HG03095 (cell line): ENCODE results near the gene ITPRID2.

Experiments
- ATAC-seq: cut with Tn5 transposase; IDR thresholded peaks from one replicate; pipeline ENCODE4 v1.9.1; 2021; ENCODE audit warnings: moderate library complexity; ENCODE audit not compliant: unreplicated experiment

The ITPRID2 gene

GRCh38 chr2:181879295-181879694, 12.2 kb upstream of the ITPRID2 start:
- ATAC-seq, result no peak

- ATAC-seq, result no peak
Measured at GRCh38 chr2:181882246-181883020, 9.1 kb upstream of the ITPRID2 start.

GRCh38 chr2:181884601-181885000, 6.9 kb upstream of the ITPRID2 start:
- no peak for ATAC-seq

GRCh38 chr2:181885096-181885495, 6.4 kb upstream of the ITPRID2 start:
- no peak for ATAC-seq

- no peak for ATAC-seq
Measured at GRCh38 chr2:181886192-181886591, 5.3 kb upstream of the ITPRID2 start.

- ATAC-seq, result no peak
Measured at GRCh38 chr2:181887045-181887444, 4.5 kb upstream of the ITPRID2 start.

GRCh38 chr2:181889776-181890175, 1.8 kb upstream of the ITPRID2 start:
- no peak for ATAC-seq

- no peak for ATAC-seq
Measured at GRCh38 chr2:181890271-181890670, 1.3 kb upstream of the ITPRID2 start.

GRCh38 chr2:181891966-181892798, 652 bp downstream of the ITPRID2 start:
- ATAC-seq, result peak; percentile 44

GRCh38 chr2:181892799-181893435, 1.4 kb downstream of the ITPRID2 start:
- no peak for ATAC-seq

GRCh38 chr2:181894381-181894780, 2.9 kb downstream of the ITPRID2 start:
- ATAC-seq, result no peak

- ATAC-seq, result no peak
Measured at GRCh38 chr2:181895818-181896217, 4.3 kb downstream of the ITPRID2 start.

GRCh38 chr2:181896286-181896685, 4.8 kb downstream of the ITPRID2 start:
- no peak for ATAC-seq

GRCh38 chr2:181900007-181900651, 8.6 kb downstream of the ITPRID2 start:
- no peak for ATAC-seq

- no peak for ATAC-seq
Measured at GRCh38 chr2:181902625-181903024, 11.1 kb downstream of the ITPRID2 start.

GRCh38 chr2:181904022-181904632, 12.6 kb downstream of the ITPRID2 start:
- no peak for ATAC-seq

GRCh38 chr2:181907057-181907456, 15.5 kb downstream of the ITPRID2 start:
- ATAC-seq, result peak; percentile 58

GRCh38 chr2:181907635-181908034, 16.1 kb downstream of the ITPRID2 start:
- no peak for ATAC-seq

- ATAC-seq, result peak; percentile 47
Measured at GRCh38 chr2:181910028-181910831, 18.7 kb downstream of the ITPRID2 start.

GRCh38 chr2:181911830-181912229, 20.3 kb downstream of the ITPRID2 start:
- no peak for ATAC-seq
